H1 (cell line): ENCODE measurements around the gene PPM1M. TPM values are rescaled to one million over a fixed set of nuclear protein-coding genes. Genes with fewer than 3 reads are reported as not detected.

Experiments
- CTCF ChIA-PET: fragments of 300-600 bp; sonication (Branson Sonifier 250); formaldehyde crosslinking; loops from one replicate; lab custom pipeline; 2021; ENCODE audit not compliant: partially characterized antibody; lab: Charles Lee
- POLR2A ChIA-PET: fragments of 300-600 bp; sonication (Branson Sonifier 250); formaldehyde crosslinking; loops from one replicate; lab custom pipeline; 2021; ENCODE audit warnings: inconsistent platforms; ENCODE audit not compliant: partially characterized antibody; lab: Charles Lee
- DNase-seq, 2 experiments: peaks; one replicate each; pipeline versions ENCODE4 v3.0.0 to v3.0.0-alpha.2; 2010 to 2022; ENCODE audit warnings: low spot score in 2 of 2, low read depth in 1 of 2, mixed read lengths in 1 of 2
- FAIRE-seq: peaks from 2 replicates; lab custom pipeline; 2011; peaks lifted over from hg19 to GRCh38; lab: Jason Lieb, UNC
- H2AFZ ChIP-seq: 2 replicates; pipeline ENCODE4 v1.8.1; 2012; ENCODE audit warnings: low read length, inconsistent platforms
- H2AK5ac ChIP-seq: 2 replicates; pipeline ENCODE4 v1.6.1; 2013; ENCODE audit warnings: low read depth, low read length
- H2BK120ac ChIP-seq: replicated peaks from 2 replicates; pipeline ENCODE3; 2013; ENCODE audit warnings: low read depth, low read length, inconsistent platforms
- H2BK12ac ChIP-seq: 2 replicates; pipeline ENCODE4 v1.6.1; 2013; ENCODE audit warnings: low read depth, low read length
- H2BK15ac ChIP-seq: 2 replicates; pipeline ENCODE4 v1.6.1; 2013; ENCODE audit warnings: low read length
- H2BK20ac ChIP-seq: 2 replicates; pipeline ENCODE4 v1.6.1; 2013; ENCODE audit warnings: low read length
- H2BK5ac ChIP-seq: 2 replicates; pipeline ENCODE4 v1.6.1; 2013; ENCODE audit warnings: low read depth, low read length
- H3K14ac ChIP-seq: 2 replicates; pipeline ENCODE4 v1.6.1; 2013; ENCODE audit warnings: inconsistent platforms; ENCODE audit not compliant: insufficient read length
- H3K18ac ChIP-seq: 2 replicates; pipeline ENCODE4 v1.6.1; 2013; ENCODE audit warnings: low read length; ENCODE audit errors: extremely low read depth
- H3K23ac ChIP-seq: 2 replicates; pipeline ENCODE4 v1.6.1; 2013; ENCODE audit warnings: inconsistent platforms; ENCODE audit not compliant: insufficient read length
- H3K23me2 ChIP-seq: 2 replicates; pipeline ENCODE4 v1.6.1; 2013; ENCODE audit warnings: low read depth, low read length
- H3K27ac ChIP-seq: 2 replicates; pipeline ENCODE4 v1.6.1; 2011; ENCODE audit warnings: low read depth, low read length, inconsistent platforms
- H3K27me3 ChIP-seq, 4 experiments: replicated peaks in 1 of 4; 1 replicate in 1 of 4; 2 replicates in 3 of 4; pipeline versions ENCODE4 v1.6.1 to v1.8.1; 2011 to 2013; ENCODE audit warnings: low read length in 3 of 4, mild to moderate bottlenecking in 3 of 4, inconsistent platforms in 2 of 4, mixed read lengths in 2 of 4, moderate library complexity in 1 of 4; ENCODE audit not compliant: control insufficient read depth in 3 of 4, insufficient read depth in 3 of 4; ENCODE audit errors: extremely low read depth in 1 of 4
- H3K36me3 ChIP-seq, 4 experiments: 2 replicates each; pipeline versions ENCODE4 v1.6.1 to v1.8.1; 2011 to 2013; ENCODE audit warnings: mild to moderate bottlenecking in 4 of 4, low read length in 3 of 4, moderate library complexity in 2 of 4, control low read depth in 1 of 4, inconsistent platforms in 1 of 4; ENCODE audit not compliant: insufficient read depth in 4 of 4, control insufficient read depth in 2 of 4
- H3K4ac ChIP-seq: replicated peaks from 2 replicates; pipeline ENCODE3; 2013; ENCODE audit warnings: low read length, low read depth, mixed read lengths, inconsistent platforms; ENCODE audit not compliant: insufficient read length
- H3K4me1 ChIP-seq, 4 experiments: replicated peaks in 1 of 4; 1 replicate in 1 of 4; 2 replicates in 3 of 4; pipeline versions ENCODE4 v1.6.1 to v1.8.1; 2011 to 2013; ENCODE audit warnings: low read length in 3 of 4, inconsistent platforms in 2 of 4, mixed read lengths in 1 of 4; ENCODE audit not compliant: insufficient read depth in 4 of 4, control insufficient read depth in 3 of 4
- H3K4me2 ChIP-seq, 2 experiments: 2 replicates each; pipeline versions ENCODE4 v1.6.1 to v1.8.1; 2011 to 2013; ENCODE audit warnings: low read depth in 2 of 2, low read length in 2 of 2, control low read depth in 1 of 2, inconsistent platforms in 1 of 2, mild to moderate bottlenecking in 1 of 2; ENCODE audit not compliant: insufficient read depth in 1 of 2
- H3K4me3 ChIP-seq, 4 experiments: fragments of 200-600, 300-600 bp in 1 of 4; sonication (generic), shearing (Covaris generic), sonication (Bioruptor Twin) in 1 of 4; 2 replicates each; pipeline versions ENCODE4 v1.5.1 to v1.8.1; 2011 to 2016; ENCODE audit warnings: low read length in 4 of 4, low read depth in 3 of 4, control low read depth in 2 of 4, inconsistent platforms in 2 of 4, mild to moderate bottlenecking in 2 of 4, mixed read lengths in 1 of 4, moderate library complexity in 1 of 4; ENCODE audit not compliant: insufficient read depth in 2 of 4; ENCODE audit errors: extremely low read depth in 1 of 4
- H3K56ac ChIP-seq: replicated peaks from 2 replicates; pipeline ENCODE3; 2013; ENCODE audit warnings: low read depth, mild to moderate bottlenecking, mixed read lengths, low read length, inconsistent platforms; ENCODE audit not compliant: insufficient read length
- H3K79me1 ChIP-seq: 2 replicates; pipeline ENCODE4 v1.6.1; 2013; ENCODE audit warnings: low read depth, low read length, control low read depth
- H3K79me2 ChIP-seq, 2 experiments: 2 replicates each; pipeline versions ENCODE4 v1.6.1 to v1.8.1; 2012 to 2013; ENCODE audit warnings: low read length in 2 of 2, mild to moderate bottlenecking in 2 of 2, inconsistent platforms in 1 of 2; ENCODE audit not compliant: insufficient read depth in 2 of 2, control insufficient read depth in 1 of 2
- H3K9ac ChIP-seq, 4 experiments: replicated peaks in 1 of 4; 1 replicate in 1 of 4; 2 replicates in 3 of 4; pipeline versions ENCODE4 v1.6.1 to v1.8.1; 2011 to 2013; ENCODE audit warnings: low read depth in 3 of 4, low read length in 3 of 4, control low read depth in 2 of 4, mild to moderate bottlenecking in 2 of 4, moderate library complexity in 2 of 4, inconsistent platforms in 1 of 4; ENCODE audit errors: extremely low read depth in 1 of 4
- H3K9me3 ChIP-seq, 2 experiments: 2 replicates each; pipeline versions ENCODE4 v1.6.1 to v1.8.1; 2012 to 2013; ENCODE audit warnings: mild to moderate bottlenecking in 2 of 2, moderate library complexity in 2 of 2, control low read depth in 1 of 2, inconsistent platforms in 1 of 2, low read depth in 1 of 2, low read length in 1 of 2, mixed read lengths in 1 of 2; ENCODE audit not compliant: insufficient read depth in 2 of 2
- H4K20me1 ChIP-seq, 2 experiments: replicated peaks in 1 of 2; 2 replicates each; pipeline versions ENCODE3 to v1.8.1; 2011 to 2013; ENCODE audit warnings: inconsistent platforms in 2 of 2, low read length in 2 of 2, mild to moderate bottlenecking in 1 of 2; ENCODE audit not compliant: insufficient read depth in 2 of 2, control insufficient read depth in 1 of 2
- H4K5ac ChIP-seq: 2 replicates; pipeline ENCODE4 v1.6.1; 2013; ENCODE audit warnings: low read length, low read depth, mixed read lengths, inconsistent platforms; ENCODE audit not compliant: insufficient read length
- H4K8ac ChIP-seq: 2 replicates; pipeline ENCODE4 v1.8.0; 2013; ENCODE audit warnings: mild to moderate bottlenecking, moderate library complexity, low read length, inconsistent platforms; ENCODE audit not compliant: insufficient read depth; ENCODE audit errors: extremely low read depth
- H4K91ac ChIP-seq: replicated peaks from 2 replicates; pipeline ENCODE3; 2013; ENCODE audit warnings: low read length, mixed read lengths, inconsistent platforms; ENCODE audit not compliant: insufficient read length
- HDAC2 ChIP-seq, 2 experiments: fragments of 300-600 bp in 1 of 2; sonication (generic) in 1 of 2; IDR thresholded peaks; 2 replicates each; pipeline ENCODE4 v1.6.1; 2011 to 2012; ENCODE audit warnings: low read depth in 2 of 2, low read length in 2 of 2, mild to moderate bottlenecking in 2 of 2, moderate library complexity in 2 of 2, borderline replicate concordance in 1 of 2, inconsistent platforms in 1 of 2
- HDAC6 ChIP-seq: IDR thresholded peaks from one replicate; pipeline ENCODE4 v1.7.1; 2012; ENCODE audit warnings: low read depth, mild to moderate bottlenecking, inconsistent platforms, low read length, moderate library complexity
- KDM4A ChIP-seq: IDR thresholded peaks from one replicate; pipeline ENCODE4 v1.7.1; 2012; ENCODE audit warnings: low read depth, mild to moderate bottlenecking, moderate library complexity, low read length, inconsistent platforms; ENCODE audit not compliant: severe bottlenecking
- PHF8 ChIP-seq: fragments of 200-600 bp; sonication (generic); conservative IDR thresholded peaks from 2 replicates; pipeline ENCODE4 v1.7.1; 2012; ENCODE audit warnings: low read depth, mild to moderate bottlenecking, inconsistent platforms, low read length, moderate library complexity
- POU5F1 ChIP-seq: IDR thresholded peaks from 2 replicates; pipeline ENCODE4 v1.6.1; 2011; ENCODE audit warnings: low read depth, mild to moderate bottlenecking, low read length, moderate library complexity
- RXRA ChIP-seq: IDR thresholded peaks from 2 replicates; pipeline ENCODE4 v1.6.1; 2011; ENCODE audit warnings: low read depth, mild to moderate bottlenecking, low read length, moderate library complexity; ENCODE audit not compliant: insufficient read depth
- SP4 ChIP-seq: IDR thresholded peaks from 2 replicates; pipeline ENCODE4 v1.6.1; 2012; ENCODE audit warnings: low read length, inconsistent platforms
- TCF12 ChIP-seq: IDR thresholded peaks from 2 replicates; pipeline ENCODE4 v1.6.1; 2011; ENCODE audit warnings: low read depth, mild to moderate bottlenecking, low read length
- YY1 ChIP-seq: IDR thresholded peaks from 2 replicates; pipeline ENCODE4 v1.6.1; 2011; ENCODE audit warnings: low read depth, mild to moderate bottlenecking, low read length
- WGBS, 2 experiments: shearing (Covaris generic) in 1 of 2; methylation state at CpG; one replicate each; pipeline versions ENCODE4 v1.1.6 to v1.1.7; 2013 to 2015; ENCODE audit warnings: low lambda C conversion rate in 2 of 2, mixed read lengths in 2 of 2, inconsistent platforms in 1 of 2, low coverage in 1 of 2, missing lambda C conversion rate in 1 of 2; ENCODE audit not compliant: insufficient replicate concordance in 2 of 2, insufficient coverage in 1 of 2, insufficient read length in 1 of 2; ENCODE audit errors: extremely low coverage in 1 of 2, missing lambda C conversion rate in 1 of 2; 5-methylcytosine and 5-hydroxymethylcytosine counted together
- polyA plus RNA-seq, 7 experiments: library from polyadenylated mRNA; depleted of rRNA in 3 of 7; stranded (reverse) in 5 of 7; unstranded in 2 of 7; fragments of >200 nt in 5 of 7; fragments of 200-250 nt in 2 of 7; gene quantifications; 1 replicate in 5 of 7; 2 replicates in 1 of 7; 4 replicates in 1 of 7; pipeline versions ENCODE4 v1.2.1 to v1.2.3, GENCODE V29; 2011 to 2013; ENCODE audit warnings: missing spikeins in 2 of 7, mixed read lengths in 2 of 7
- total RNA-seq: library from RNA; stranded (reverse); fragmentation: NEBNext Ultra II Directional; extraction: Animal tissue kit (Norgen Biotek cat#: 25700); gene quantifications from 2 replicates; pipeline ENCODE4 v1.2.1, GENCODE V29; 2021
- TF ChIP-seq, protein P1 (sequence below): IDR thresholded peaks from 2 replicates; pipeline ENCODE4 v1.6.1; 2012; ENCODE audit warnings: low read length, inconsistent platforms
- TF ChIP-seq, protein P2 (sequence below): IDR thresholded peaks from 2 replicates; pipeline ENCODE4 v1.6.1; 2012; ENCODE audit warnings: inconsistent platforms

The PPM1M gene
- total and polyA plus RNA-seq, 2 of the 8 experiments (the other 6 are each of a cell fraction or from before 2014, with no cell fraction given) = 5.2 to 6.3 TPM

DNA sequence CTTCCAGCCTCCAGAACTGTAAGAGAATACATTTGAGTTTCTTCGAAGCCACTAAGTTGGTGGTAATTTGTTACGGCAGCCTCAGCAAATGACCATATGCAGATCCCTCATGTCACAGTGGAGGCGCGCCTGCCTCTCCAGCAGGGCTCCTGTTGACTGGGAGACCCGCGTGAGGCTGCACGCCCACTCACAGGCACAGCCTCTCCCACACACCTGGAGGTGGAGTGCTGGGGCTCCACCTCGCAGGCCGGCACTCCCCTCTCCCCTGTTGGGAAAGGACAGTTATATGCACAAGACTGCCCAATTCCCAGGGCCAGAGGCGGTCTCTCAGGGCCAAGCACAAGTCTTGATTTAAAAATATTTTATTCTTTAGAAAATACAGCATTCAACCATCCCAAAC is 17.3 kb upstream of the PPM1M start:
- no peak overlapping the region for H3K4me2 ChIP-seq
- no peak overlapping the region for H2AK5ac ChIP-seq
- no peak overlapping the region for H4K91ac ChIP-seq
- peaks cover 5 to 17% (median 11%) of the 10 kb centered on the region in 4 experiments; a peak in 5 of 8 replicates for H3K36me3 ChIP-seq
- peaks cover 8 to 10% of the 10 kb centered on the region in 2 experiments for H4K20me1 ChIP-seq
- H2BK20ac ChIP-seq = no peak overlapping the region
- no peak overlapping the region for H2BK120ac ChIP-seq
- no peak overlapping the region for H3K9ac ChIP-seq
- no peak overlapping the region for H4K8ac ChIP-seq
- no peak overlapping the region for H3K4me3 ChIP-seq
- no peak overlapping the region for H3K56ac ChIP-seq
- DNase-seq = no peak
- FAIRE-seq = no peak
- no peak overlapping the region for H4K5ac ChIP-seq
- H3K4me1 ChIP-seq = peaks cover 0 to 4% (median 2%) of the 10 kb centered on the region in 4 experiments; a peak in 5 of 7 replicates
- no peak overlapping the region for H2AFZ ChIP-seq
- no peaks in the 10 kb centered on the region for H3K27me3 ChIP-seq
- H3K9me3 ChIP-seq = no peaks in the 10 kb centered on the region
- H3K14ac ChIP-seq = no peak overlapping the region
- H3K4ac ChIP-seq = no peak overlapping the region
- H2BK12ac ChIP-seq = no peak overlapping the region
- H3K79me2 ChIP-seq = no peaks in the 10 kb centered on the region
- H3K23ac ChIP-seq = no peak overlapping the region
- ChIA-PET CTCF (interaction anchor here (1.9 to 14.4 kb wide), 3 partner anchors 10 to 32 kb away, joined by 4 to 336 read pairs (median 126); partner anchors contain the start of genes PPM1M and TLR9), POLR2A (interaction anchor here (1.5 kb wide), 1 partner anchor 9 kb away, joined by 4 read pairs; no protein-coding TSS in a partner anchor)
- no peak overlapping the region for H3K18ac ChIP-seq
- H3K27ac ChIP-seq = no peak overlapping the region
- 92% methylated on average over 10 of the region's 10 CpGs; no CpG with 5 or more reads in 1 of the 2 experiments for WGBS, 2 experiments
- no peak overlapping the region for H2BK15ac ChIP-seq
- H3K79me1 ChIP-seq = no peaks in the 10 kb centered on the region; the same call in 1 of the 2 replicates
- no peak overlapping the region for H2BK5ac ChIP-seq
- H3K23me2 ChIP-seq = no peaks in the 10 kb centered on the region
- TF ChIP-seq HDAC2 (IDR thresholded peaks at IDR 0.05; ENCODE audit: borderline replicate concordance in 1 of 2, low read depth in 2 of 2, low read length in 2 of 2) = no peak
- TF ChIP-seq, protein P1, sequence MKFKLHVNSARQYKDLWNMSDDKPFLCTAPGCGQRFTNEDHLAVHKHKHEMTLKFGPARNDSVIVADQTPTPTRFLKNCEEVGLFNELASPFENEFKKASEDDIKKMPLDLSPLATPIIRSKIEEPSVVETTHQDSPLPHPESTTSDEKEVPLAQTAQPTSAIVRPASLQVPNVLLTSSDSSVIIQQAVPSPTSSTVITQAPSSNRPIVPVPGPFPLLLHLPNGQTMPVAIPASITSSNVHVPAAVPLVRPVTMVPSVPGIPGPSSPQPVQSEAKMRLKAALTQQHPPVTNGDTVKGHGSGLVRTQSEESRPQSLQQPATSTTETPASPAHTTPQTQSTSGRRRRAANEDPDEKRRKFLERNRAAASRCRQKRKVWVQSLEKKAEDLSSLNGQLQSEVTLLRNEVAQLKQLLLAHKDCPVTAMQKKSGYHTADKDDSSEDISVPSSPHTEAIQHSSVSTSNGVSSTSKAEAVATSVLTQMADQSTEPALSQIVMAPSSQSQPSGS = no peak
- TF ChIP-seq KDM4A = no peak
- TF ChIP-seq SP4 = no peak
- TF ChIP-seq, protein P2, sequence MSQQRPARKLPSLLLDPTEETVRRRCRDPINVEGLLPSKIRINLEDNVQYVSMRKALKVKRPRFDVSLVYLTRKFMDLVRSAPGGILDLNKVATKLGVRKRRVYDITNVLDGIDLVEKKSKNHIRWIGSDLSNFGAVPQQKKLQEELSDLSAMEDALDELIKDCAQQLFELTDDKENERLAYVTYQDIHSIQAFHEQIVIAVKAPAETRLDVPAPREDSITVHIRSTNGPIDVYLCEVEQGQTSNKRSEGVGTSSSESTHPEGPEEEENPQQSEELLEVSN = no peak
- no peak for TF ChIP-seq RXRA
- no peak for TF ChIP-seq TCF12
- no peak for TF ChIP-seq YY1
- no peak for TF ChIP-seq POU5F1
- no peak for TF ChIP-seq HDAC6
- no peak for TF ChIP-seq PHF8
